IMR-90 (cell line): ENCODE measurements around the gene RPS10. TPM values are rescaled to one million over a fixed set of nuclear protein-coding genes. Genes with fewer than 3 reads are reported as not detected.
"Not testable (repeated sequence)": the region's sequence is repeated elsewhere in the genome, so short reads cannot be mapped to it uniquely, and the experiment has no call there.

Experiments used
- ATAC-seq: fragments of 200-7000 bp; cut with Tn5 transposase; 2 replicates; pipeline ENCODE4 v1.9.1; 2020; ENCODE audit warnings: low read depth, mild to moderate bottlenecking, moderate library complexity
- BruUV-seq: library from RNA; stranded (reverse); fragments of 400-500 nt; replicated peaks from 2 replicates; lab custom pipeline; 2021; lab: Mats Ljungman, UMichigan
- CTCF ChIA-PET: fragments of 300-600 bp; formaldehyde crosslinking; extraction: SDS; loops from one replicate; lab custom pipeline; 2021; ENCODE audit warnings: antibody characterized with exemption; lab: Yijun Ruan, JAX
- POLR2A ChIA-PET: fragments of 300-600 bp; sonication (Branson Sonifier 250); formaldehyde crosslinking; loops from one replicate; lab custom pipeline; 2022; ENCODE audit warnings: antibody characterized with exemption; ENCODE audit not compliant: unreplicated experiment; lab: Charles Lee
- DNase-seq: peaks from one replicate; pipeline ENCODE4 v3.0.0; 2013
- H2AFZ ChIP-seq: replicated peaks from 2 replicates; pipeline ENCODE3; 2013; ENCODE audit warnings: low read length, mild to moderate bottlenecking; ENCODE audit not compliant: poor library complexity
- H2AK5ac ChIP-seq: 2 replicates; pipeline ENCODE4 v1.6.1; 2013; ENCODE audit warnings: low read depth, low read length, inconsistent platforms
- H2AK9ac ChIP-seq: replicated peaks from 2 replicates; pipeline ENCODE3; 2013; ENCODE audit warnings: mild to moderate bottlenecking, low read depth, low read length, moderate library complexity; ENCODE audit not compliant: poor library complexity
- H2BK120ac ChIP-seq: 2 replicates; pipeline ENCODE4 v1.6.1; 2013; ENCODE audit warnings: low read depth, low read length, inconsistent platforms
- H2BK15ac ChIP-seq: 3 replicates; pipeline ENCODE4 v1.6.1; 2013; ENCODE audit warnings: low read depth, low read length, inconsistent platforms
- H2BK20ac ChIP-seq: 2 replicates; pipeline ENCODE4 v1.6.1; 2013; ENCODE audit warnings: low read depth, mild to moderate bottlenecking, inconsistent platforms, low read length, moderate library complexity
- H2BK5ac ChIP-seq: 2 replicates; pipeline ENCODE4 v1.6.1; 2013; ENCODE audit warnings: mild to moderate bottlenecking, low read depth, low read length, inconsistent platforms; ENCODE audit not compliant: poor library complexity, severe bottlenecking
- H3K14ac ChIP-seq: replicated peaks from 2 replicates; pipeline ENCODE4 v1.6.1; 2013; ENCODE audit warnings: low read depth, low read length, inconsistent platforms
- H3K18ac ChIP-seq: 2 replicates; pipeline ENCODE4 v1.6.1; 2013; ENCODE audit warnings: low read depth, low read length, control low read depth
- H3K23ac ChIP-seq: 2 replicates; pipeline ENCODE4 v1.6.1; 2013; ENCODE audit warnings: low read depth, low read length, inconsistent platforms
- H3K27ac ChIP-seq: 2 replicates; pipeline ENCODE4 v1.5.1; 2013; ENCODE audit warnings: mild to moderate bottlenecking, control low read depth, low read length; ENCODE audit not compliant: insufficient read depth
- H3K27me3 ChIP-seq: 2 replicates; pipeline ENCODE4 v1.6.1; 2013; ENCODE audit warnings: low read length; ENCODE audit not compliant: control insufficient read depth, insufficient read depth
- H3K36me3 ChIP-seq: 2 replicates; pipeline ENCODE4 v1.6.1; 2013; ENCODE audit warnings: low read length, mixed read lengths; ENCODE audit not compliant: control insufficient read depth, insufficient read depth
- H3K4ac ChIP-seq: 2 replicates; pipeline ENCODE4 v1.6.1; 2013; ENCODE audit warnings: low read depth, low read length, inconsistent platforms
- H3K4me1 ChIP-seq: 2 replicates; pipeline ENCODE4 v1.6.1; 2013; ENCODE audit warnings: low read length, mixed read lengths; ENCODE audit not compliant: control insufficient read depth, insufficient read depth
- H3K4me2 ChIP-seq: 2 replicates; pipeline ENCODE4 v1.6.1; 2013; ENCODE audit warnings: low read depth, mild to moderate bottlenecking, control low read depth, low read length, moderate library complexity
- H3K4me3 ChIP-seq: 2 replicates; pipeline ENCODE4 v1.5.1; 2013; ENCODE audit warnings: low read depth, mild to moderate bottlenecking, control low read depth, low read length, moderate library complexity; ENCODE audit not compliant: insufficient read depth
- H3K56ac ChIP-seq: 2 replicates; pipeline ENCODE4 v1.6.1; 2013; ENCODE audit warnings: low read length, inconsistent platforms; ENCODE audit not compliant: insufficient read depth; ENCODE audit errors: extremely low read depth
- H3K79me1 ChIP-seq, 2 experiments: 2 replicates each; pipeline ENCODE4 v1.6.1; 2013; ENCODE audit warnings: low read length in 2 of 2, inconsistent platforms in 1 of 2, low read depth in 1 of 2
- H3K9ac ChIP-seq: 2 replicates; pipeline ENCODE4 v1.6.1; 2013; ENCODE audit warnings: low read depth, low read length, control low read depth
- H3K9me1 ChIP-seq: 2 replicates; pipeline ENCODE4 v1.6.1; 2013; ENCODE audit warnings: low read length, inconsistent platforms; ENCODE audit not compliant: insufficient read depth
- H3K9me3 ChIP-seq: 2 replicates; pipeline ENCODE4 v1.6.1; 2013; ENCODE audit warnings: low read length; ENCODE audit not compliant: control insufficient read depth, insufficient read depth
- H4K20me1 ChIP-seq: 2 replicates; pipeline ENCODE4 v1.6.1; 2013; ENCODE audit warnings: low read length, inconsistent platforms; ENCODE audit not compliant: insufficient read depth
- H4K5ac ChIP-seq: 2 replicates; pipeline ENCODE4 v1.6.1; 2013; ENCODE audit warnings: mild to moderate bottlenecking, low read depth, low read length, control low read depth
- H4K8ac ChIP-seq, 2 experiments: 2 replicates each; pipeline ENCODE4 v1.6.1; 2013; ENCODE audit warnings: low read depth in 2 of 2, low read length in 2 of 2, control low read depth in 1 of 2, inconsistent platforms in 1 of 2
- H4K91ac ChIP-seq: 2 replicates; pipeline ENCODE4 v1.6.1; 2013; ENCODE audit warnings: low read depth, low read length, inconsistent platforms; ENCODE audit not compliant: insufficient read depth
- WGBS, 2 experiments: methylation state at CpG; one replicate each; pipeline versions ENCODE4 v1.1.5 to v1.1.7; 2013; ENCODE audit warnings: missing lambda C conversion rate in 2 of 2; ENCODE audit not compliant: insufficient read length in 1 of 2; ENCODE audit errors: extremely low coverage in 2 of 2; 5-methylcytosine and 5-hydroxymethylcytosine counted together
- dilution Hi-C: fragments of 300-500 bp; cut with HindIII; formaldehyde crosslinking; loops from one replicate; pipeline ENCODE4 v1.14.3; 2018; ENCODE audit warnings: low sequenced_read_pairs; ENCODE audit not compliant: unreplicated experiment
- in situ Hi-C: fragments of 300-500 bp; cut with MboI; formaldehyde crosslinking; loops from 3 replicates; pipeline ENCODE4 v1.14.3; 2019; ENCODE audit warnings: low sequenced_read_pairs, inconsistent platforms, mixed read lengths
- intact Hi-C: fragments of 100-400 bp; cut with micrococcal nuclease; formaldehyde crosslinking; loops from 2 replicates; pipeline ENCODE4 v1.10.0; 2022
- polyA plus RNA-seq, 3 experiments: library from polyadenylated mRNA; depleted of rRNA; stranded (reverse); fragments of >200 nt; gene quantifications; 2 replicates each; pipeline ENCODE4 v1.2.3, GENCODE V29; 2012; ENCODE audit warnings: low replicate concordance in 1 of 3
- total RNA-seq: library from RNA; depleted of rRNA; stranded (reverse); fragments of >200 nt; gene quantifications from 2 replicates; pipeline ENCODE4 v1.2.3, GENCODE V29; 2012

RPS10 gene
- total and polyA plus RNA-seq, 2 of the 4 experiments (the other 2 are of a cell fraction) = 5,462 to 5,584 TPM

DNA sequence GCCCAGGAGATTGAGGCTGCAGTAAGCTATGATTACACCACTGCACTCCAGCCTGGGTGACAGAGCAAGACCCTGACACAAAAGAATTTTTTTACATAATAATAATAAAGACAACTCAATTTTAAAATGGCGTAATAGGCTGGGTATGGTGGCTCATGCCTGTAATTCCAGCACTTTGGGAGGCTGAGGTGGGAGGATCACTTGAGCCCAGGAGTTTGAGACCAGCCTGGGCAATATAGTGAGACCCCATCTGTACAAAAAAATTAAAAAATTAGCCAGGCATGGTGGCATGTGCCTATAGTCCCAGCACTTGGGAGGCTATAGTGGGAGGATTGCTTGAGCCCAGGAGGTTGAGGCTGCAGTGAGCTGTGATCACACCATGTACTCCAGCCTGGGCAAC is 18.0 kb downstream of the RPS10 start:
- in situ Hi-C loops = loop anchor here (5.0 kb wide), 1 partner anchor 161 kb away; the partner anchor contains the start of gene SMIM29
- H3K79me1 ChIP-seq, H3K9me3 ChIP-seq, H2AK5ac ChIP-seq, H3K9ac ChIP-seq, H4K5ac ChIP-seq, H3K4me3 ChIP-seq, H3K56ac ChIP-seq, H4K8ac ChIP-seq, H3K4me2 ChIP-seq, H2BK15ac ChIP-seq, BruUV-seq, POLR2A ChIA-PET, H2BK20ac ChIP-seq, H3K27me3 ChIP-seq, H2BK5ac ChIP-seq, H3K36me3 ChIP-seq, ATAC-seq, CTCF ChIA-PET, H4K91ac ChIP-seq, H3K4me1 ChIP-seq, DNase-seq, H2BK120ac ChIP-seq, H2AK9ac ChIP-seq, H3K27ac ChIP-seq, dilution Hi-C loops, H3K18ac ChIP-seq, H3K4ac ChIP-seq, H3K14ac ChIP-seq, H3K23ac ChIP-seq, intact Hi-C loops, H4K20me1 ChIP-seq, H2AFZ ChIP-seq: not testable (repeated sequence)
- WGBS, 2 experiments = no CpG with 5 or more reads among the region's 1 CpG
- H3K9me1 ChIP-seq = peaks cover 12% of the 10 kb centered on the region
